H9 (cell line): ENCODE measurements around the gene KRTAP5-10. TPM values are rescaled to one million over a fixed set of nuclear protein-coding genes. Genes with fewer than 3 reads are reported as not detected.

Experiments used
- DNase-seq: peaks from one replicate; pipeline ENCODE4 v3.0.0-alpha.2; 2017
- H2AFZ ChIP-seq: one replicate; pipeline ENCODE4 v1.6.1; 2013; ENCODE audit warnings: mild to moderate bottlenecking, low read length, control low read depth, moderate library complexity
- H2AK5ac ChIP-seq: 2 replicates; pipeline ENCODE4 v1.6.1; 2013; ENCODE audit warnings: low read length, control low read depth, mixed read lengths; ENCODE audit not compliant: insufficient read length
- H2BK120ac ChIP-seq: one replicate; pipeline ENCODE4 v1.6.1; 2013; ENCODE audit warnings: low read depth, mild to moderate bottlenecking, low read length, control low read depth, inconsistent platforms; ENCODE audit not compliant: poor library complexity, severe bottlenecking
- H2BK12ac ChIP-seq: 2 replicates; pipeline ENCODE4 v1.6.1; 2013; ENCODE audit warnings: low read length, control low read depth, mixed read lengths, low read depth; ENCODE audit not compliant: insufficient read length
- H2BK15ac ChIP-seq: 2 replicates; pipeline ENCODE4 v1.6.1; 2013; ENCODE audit warnings: low read depth, low read length, control low read depth
- H2BK20ac ChIP-seq: one replicate; pipeline ENCODE4 v1.6.1; 2013; ENCODE audit warnings: low read depth, mild to moderate bottlenecking, low read length, control low read depth, inconsistent platforms; ENCODE audit not compliant: poor library complexity, severe bottlenecking
- H2BK5ac ChIP-seq: 2 replicates; pipeline ENCODE4 v1.6.1; 2013; ENCODE audit warnings: low read length, control low read depth, mixed read lengths; ENCODE audit not compliant: insufficient read length
- H3K14ac ChIP-seq: 2 replicates; pipeline ENCODE4 v1.6.1; 2013; ENCODE audit warnings: low read length, control low read depth; ENCODE audit not compliant: insufficient read depth
- H3K18ac ChIP-seq: 2 replicates; pipeline ENCODE4 v1.6.1; 2013; ENCODE audit warnings: low read depth, mild to moderate bottlenecking, mixed read lengths, low read length, control low read depth; ENCODE audit not compliant: insufficient read length
- H3K23ac ChIP-seq: 2 replicates; pipeline ENCODE4 v1.6.1; 2013; ENCODE audit warnings: low read length, control low read depth, mixed read lengths, low read depth; ENCODE audit not compliant: insufficient read length
- H3K23me2 ChIP-seq: 2 replicates; pipeline ENCODE4 v1.6.1; 2013; ENCODE audit warnings: low read depth, mild to moderate bottlenecking, mixed read lengths, low read length, control low read depth; ENCODE audit not compliant: insufficient read length, poor library complexity, severe bottlenecking
- H3K27ac ChIP-seq: 2 replicates; pipeline ENCODE4 v1.5.1; 2013; ENCODE audit warnings: low read length, control low read depth, mixed read lengths, low read depth; ENCODE audit not compliant: insufficient read length
- H3K27me3 ChIP-seq: 2 replicates; pipeline ENCODE4 v1.6.1; 2013; ENCODE audit warnings: low read length, control low read depth, inconsistent platforms; ENCODE audit not compliant: insufficient read depth
- H3K4ac ChIP-seq: 2 replicates; pipeline ENCODE4 v1.6.1; 2013; ENCODE audit warnings: low read depth, mild to moderate bottlenecking, control low read depth, inconsistent platforms, low read length, moderate library complexity
- H3K4me1 ChIP-seq: 2 replicates; pipeline ENCODE4 v1.6.1; 2013; ENCODE audit warnings: low read length, control low read depth, inconsistent platforms; ENCODE audit not compliant: insufficient read depth
- H3K4me2 ChIP-seq: 2 replicates; pipeline ENCODE4 v1.6.1; 2013; ENCODE audit warnings: low read length, control low read depth, mixed read lengths; ENCODE audit not compliant: insufficient read length, insufficient read depth
- H3K56ac ChIP-seq: 2 replicates; pipeline ENCODE4 v1.6.1; 2013; ENCODE audit warnings: low read depth, mild to moderate bottlenecking, mixed read lengths, low read length, control low read depth; ENCODE audit not compliant: insufficient read length
- H3K79me1 ChIP-seq: 2 replicates; pipeline ENCODE4 v1.6.1; 2013; ENCODE audit warnings: low read depth, mild to moderate bottlenecking, moderate library complexity, low read length, control low read depth, inconsistent platforms; ENCODE audit not compliant: insufficient read depth, poor library complexity, severe bottlenecking
- H3K79me2 ChIP-seq: 2 replicates; pipeline ENCODE4 v1.6.1; 2013; ENCODE audit warnings: low read length, control low read depth, inconsistent platforms; ENCODE audit not compliant: insufficient read depth
- H3K9ac ChIP-seq: 2 replicates; pipeline ENCODE4 v1.6.1; 2013; ENCODE audit warnings: low read length, control low read depth, mixed read lengths; ENCODE audit not compliant: insufficient read length; ENCODE audit errors: extremely low read depth
- H3K9me3 ChIP-seq: one replicate; pipeline ENCODE4 v1.6.1; 2013; ENCODE audit warnings: low read depth, low read length, inconsistent platforms; ENCODE audit not compliant: control insufficient read depth
- H3T11ph ChIP-seq: one replicate; pipeline ENCODE4 v1.6.1; 2013; ENCODE audit warnings: mild to moderate bottlenecking, low read length, control low read depth, inconsistent platforms
- H4K20me1 ChIP-seq: one replicate; pipeline ENCODE4 v1.6.1; 2013; ENCODE audit not compliant: control insufficient read depth, insufficient read length, insufficient read depth
- H4K5ac ChIP-seq: 2 replicates; pipeline ENCODE4 v1.6.1; 2013; ENCODE audit warnings: low read depth, mild to moderate bottlenecking, mixed read lengths, low read length, control low read depth; ENCODE audit not compliant: insufficient read length
- H4K8ac ChIP-seq: replicated peaks from 2 replicates; pipeline ENCODE4 v1.6.1; 2013; ENCODE audit warnings: low read length, control low read depth, mixed read lengths, low read depth; ENCODE audit not compliant: insufficient read length
- H4K91ac ChIP-seq: 2 replicates; pipeline ENCODE4 v1.6.1; 2013; ENCODE audit warnings: low read depth, mild to moderate bottlenecking, moderate library complexity, mixed read lengths, low read length, control low read depth; ENCODE audit not compliant: insufficient read length
- H3K27ac Mint-ChIP-seq, 3 experiments: 2 replicates in 2 of 3; 3 replicates in 1 of 3; pipeline ENCODE4 v1.8.0; 2020 to 2021; ENCODE audit warnings: mixed read lengths in 3 of 3, mild to moderate bottlenecking in 1 of 3, moderate library complexity in 1 of 3
- H3K27me3 Mint-ChIP-seq: 2 replicates; pipeline ENCODE4 v1.8.0; 2021; ENCODE audit warnings: low read depth, mild to moderate bottlenecking, moderate library complexity, mixed read lengths
- H3K36me3 Mint-ChIP-seq, 3 experiments: 2 replicates in 2 of 3; 3 replicates in 1 of 3; pipeline ENCODE4 v1.8.0; 2020 to 2021; ENCODE audit warnings: low read depth in 3 of 3, mixed read lengths in 3 of 3; ENCODE audit not compliant: insufficient read depth in 1 of 3
- H3K4me1 Mint-ChIP-seq, 2 experiments: 2 replicates each; pipeline ENCODE4 v1.8.0; 2020; ENCODE audit warnings: mixed read lengths in 2 of 2
- H3K4me3 Mint-ChIP-seq, 2 experiments: 2 replicates in 1 of 2; 3 replicates in 1 of 2; pipeline ENCODE4 v1.8.0; 2020 to 2021; ENCODE audit warnings: mild to moderate bottlenecking in 2 of 2, mixed read lengths in 2 of 2, moderate library complexity in 1 of 2
- H3K9me3 Mint-ChIP-seq, 2 experiments: 2 replicates in 1 of 2; 3 replicates in 1 of 2; pipeline ENCODE4 v1.8.0; 2020; ENCODE audit warnings: mild to moderate bottlenecking in 2 of 2, mixed read lengths in 2 of 2, moderate library complexity in 1 of 2
- CTCF ChIP-seq: fragments of 200-600 bp; sonication (generic); conservative IDR thresholded peaks from 3 replicates; pipeline ENCODE4 v1.8.0; 2021; ENCODE audit warnings: antibody characterized with exemption, mild to moderate bottlenecking
- WGBS: extraction: QIAGEN DNeasy Blood & Tissue Kit; methylation state at CpG from one replicate; pipeline ENCODE4 v1.1.7; 2013; ENCODE audit warnings: missing lambda C conversion rate, low lambda C conversion rate, mixed read lengths; ENCODE audit not compliant: insufficient read length; ENCODE audit errors: extremely low coverage; 5-methylcytosine and 5-hydroxymethylcytosine counted together
- total RNA-seq: library from RNA; stranded (reverse); gene quantifications from 2 replicates; pipeline ENCODE4 v1.2.1, GENCODE V29; 2021

KRTAP5-10 gene
- total RNA-seq, 1 experiment from 2014 or later = not detected

DNA sequence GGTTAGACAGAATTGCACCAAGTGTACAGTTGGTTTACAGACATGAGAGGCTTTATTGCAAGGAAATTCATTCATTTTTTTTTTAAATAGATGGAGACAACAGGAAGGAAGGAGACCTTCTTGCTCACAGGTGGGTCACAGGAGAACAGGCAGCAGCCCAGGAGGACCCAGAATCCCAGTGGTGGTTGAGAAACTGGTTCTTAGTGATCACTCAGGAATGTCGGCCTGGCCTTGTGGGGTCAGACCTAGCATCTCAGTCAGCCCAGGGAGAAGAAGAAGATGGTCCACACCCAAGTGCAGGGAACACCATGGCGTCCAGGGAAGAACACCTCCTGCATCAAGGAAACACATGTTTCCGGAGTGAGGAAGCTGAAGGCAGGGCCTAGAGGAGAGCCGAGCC, 16.5 kb downstream of the KRTAP5-10 start:
- Histone ChIP-seq H2BK120ac (no peak overlapping the region), H4K20me1 (no peaks in the 10 kb centered on the region), H3K14ac (no peak overlapping the region), H2BK20ac (no peak overlapping the region), H2BK5ac (no peak overlapping the region), H3K79me1 (no peaks in the 10 kb centered on the region), H2BK12ac (no peak overlapping the region), H4K8ac (no peak overlapping the region), H2AK5ac (no peak overlapping the region), H4K5ac (no peak overlapping the region), H2AFZ (no peak overlapping the region), H3K4me2 (no peak overlapping the region), H3K56ac (no peak overlapping the region), H4K91ac (no peak overlapping the region), H3K9ac (no peak overlapping the region), H3K18ac (no peak overlapping the region), H3K9me3 (no peaks in the 10 kb centered on the region), H3K27me3 (no peaks in the 10 kb centered on the region), H3K4me1 (no peaks in the 10 kb centered on the region; the same call in 1 of the 2 replicates), H3T11ph (no peak overlapping the region), H3K27ac (no peak overlapping the region), H3K79me2 (no peaks in the 10 kb centered on the region), H3K23me2 (no peaks in the 10 kb centered on the region), H3K4ac (no peak overlapping the region), H2BK15ac (no peak overlapping the region), H3K23ac (no peak overlapping the region)
- Mint-ChIP-seq H3K4me1 (peaks cover 22 to 23% of the 10 kb centered on the region in 2 experiments), H3K36me3 (no peaks in the 10 kb centered on the region), H3K9me3 (no peaks in the 10 kb centered on the region; a peak in 1 of 5 replicates), H3K27ac (no peak overlapping the region), H3K27me3 (peaks cover 43% of the 10 kb centered on the region), H3K4me3 (no peak overlapping the region)
- no CpG with 5 or more reads among the region's 4 CpGs for WGBS
- DNase-seq = no peak
- no peak for TF ChIP-seq CTCF
